Body of pancreas (tissue), 4 donors: ENCODE results near the gene ZSCAN10.

Experiments used
- POLR2A ChIP-seq, 3 donors: fragments of 450-650 bp; IDR thresholded peaks; one replicate each; pipeline ENCODE4 v1.6.1; 2016; ENCODE audit warnings: antibody characterized with exemption in 3 of 3, mild to moderate bottlenecking in 2 of 3
- TF ChIP-seq, protein P1 (sequence below), 7 experiments: fragments of 450-650 bp in 4 of 7; fragments of 200-600 bp in 3 of 7; sonication (generic) in 3 of 7; IDR thresholded peaks; one replicate each; pipeline ENCODE4 v1.5.1; 2016 to 2019; ENCODE audit warnings: antibody characterized with exemption in 7 of 7

DNA sequence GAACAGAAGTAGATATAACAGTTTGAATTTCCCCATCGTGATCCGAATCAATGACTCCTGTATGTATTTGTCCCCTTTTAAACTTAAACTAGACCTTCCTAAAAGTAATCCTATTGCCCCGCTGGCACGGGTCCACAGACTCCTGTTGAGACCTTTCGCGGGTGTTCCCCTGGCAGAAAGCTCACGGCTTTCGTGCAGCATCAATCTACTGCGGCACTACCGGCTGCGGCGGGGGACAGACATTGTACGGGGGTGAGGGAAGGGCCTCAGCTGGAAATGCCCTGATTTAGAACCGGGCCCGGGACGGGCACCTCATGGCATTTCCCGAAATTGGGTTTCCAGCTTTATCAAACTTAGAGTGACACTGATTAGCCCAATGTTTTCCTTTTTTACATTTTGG is 19.1 kb downstream of the ZSCAN10 start:
- TF ChIP-seq, protein P1, sequence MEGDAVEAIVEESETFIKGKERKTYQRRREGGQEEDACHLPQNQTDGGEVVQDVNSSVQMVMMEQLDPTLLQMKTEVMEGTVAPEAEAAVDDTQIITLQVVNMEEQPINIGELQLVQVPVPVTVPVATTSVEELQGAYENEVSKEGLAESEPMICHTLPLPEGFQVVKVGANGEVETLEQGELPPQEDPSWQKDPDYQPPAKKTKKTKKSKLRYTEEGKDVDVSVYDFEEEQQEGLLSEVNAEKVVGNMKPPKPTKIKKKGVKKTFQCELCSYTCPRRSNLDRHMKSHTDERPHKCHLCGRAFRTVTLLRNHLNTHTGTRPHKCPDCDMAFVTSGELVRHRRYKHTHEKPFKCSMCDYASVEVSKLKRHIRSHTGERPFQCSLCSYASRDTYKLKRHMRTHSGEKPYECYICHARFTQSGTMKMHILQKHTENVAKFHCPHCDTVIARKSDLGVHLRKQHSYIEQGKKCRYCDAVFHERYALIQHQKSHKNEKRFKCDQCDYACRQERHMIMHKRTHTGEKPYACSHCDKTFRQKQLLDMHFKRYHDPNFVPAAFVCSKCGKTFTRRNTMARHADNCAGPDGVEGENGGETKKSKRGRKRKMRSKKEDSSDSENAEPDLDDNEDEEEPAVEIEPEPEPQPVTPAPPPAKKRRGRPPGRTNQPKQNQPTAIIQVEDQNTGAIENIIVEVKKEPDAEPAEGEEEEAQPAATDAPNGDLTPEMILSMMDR (IDR thresholded peaks at IDR 0.05), result no peak
- no peak for TF ChIP-seq POLR2A (IDR thresholded peaks at IDR 0.05)
